HG03575 (cell line): ENCODE data around the gene CPTP.
"Not testable (repeated sequence)": the region's sequence is repeated elsewhere in the genome, so short reads cannot be mapped to it uniquely, and the experiment has no call there.

Experiments
- ATAC-seq: cut with Tn5 transposase; IDR thresholded peaks from one replicate; pipeline ENCODE4 v1.9.1; 2021; ENCODE audit not compliant: unreplicated experiment, insufficient number of reproducible peaks, low FRiP score; ENCODE audit errors: extremely low read depth

The CPTP gene

DNA sequence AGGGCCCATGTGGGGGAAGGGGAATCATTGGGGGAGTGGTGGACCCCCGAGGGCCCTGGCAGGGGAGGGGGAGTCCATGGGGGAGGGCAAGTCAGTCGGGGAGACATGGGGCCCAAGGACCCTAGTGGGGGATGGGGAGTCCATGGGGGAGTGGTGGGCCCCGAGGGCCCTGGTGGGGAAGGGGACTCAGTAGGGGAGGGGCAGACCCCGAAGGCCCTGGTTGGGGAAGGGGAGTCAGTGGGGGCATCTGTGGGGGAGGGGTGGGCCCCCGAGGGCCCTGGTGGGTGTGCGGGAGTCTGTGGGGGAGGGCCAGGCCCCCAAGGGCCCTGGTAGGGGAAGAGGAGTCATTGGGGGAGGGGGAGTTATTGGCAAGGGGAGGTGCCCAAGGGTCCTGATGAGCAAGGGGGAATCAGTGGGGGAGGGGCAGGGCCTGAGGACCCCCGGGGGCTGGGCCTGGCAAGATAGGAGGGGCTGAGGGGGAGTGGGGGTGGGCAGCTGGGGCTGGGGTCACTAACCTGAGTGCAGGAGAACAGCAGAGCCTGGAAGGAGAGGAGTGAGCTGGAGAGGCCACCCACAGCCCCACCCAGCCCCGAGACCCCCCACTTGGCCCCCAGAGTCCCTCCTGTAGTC, 31.7 kb downstream of the CPTP start:
- no peak for ATAC-seq

DNA sequence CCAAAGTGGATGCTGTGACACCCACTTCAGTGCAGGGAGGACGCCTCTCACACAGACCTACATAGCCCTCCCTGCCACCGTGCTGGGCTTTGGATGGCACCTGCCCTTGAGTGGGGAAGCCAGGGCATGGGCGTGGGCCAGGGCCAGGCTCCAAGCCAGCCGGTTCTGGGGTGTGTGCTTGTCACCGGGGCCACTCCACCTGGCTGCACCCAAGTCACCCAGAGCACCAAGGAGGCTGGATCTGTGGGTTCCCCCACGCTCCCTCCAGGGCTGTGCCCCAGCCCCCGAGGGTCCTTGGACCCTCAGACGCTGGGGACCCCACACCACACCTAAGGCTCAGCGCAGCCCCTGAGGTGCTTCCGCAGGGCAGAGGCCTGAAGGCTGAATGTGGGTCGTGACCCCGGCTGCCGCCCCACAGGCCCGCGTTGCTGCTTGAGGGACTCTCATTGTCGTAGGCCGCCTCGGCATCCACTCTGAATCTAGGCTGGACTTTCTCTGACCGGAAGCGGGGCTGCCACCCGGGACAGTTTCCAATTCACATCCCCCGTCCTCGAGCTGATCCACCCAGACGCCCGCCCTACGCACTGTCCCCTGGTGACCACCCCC, 32.3 kb downstream of the CPTP start:
- ATAC-seq: no peak

DNA sequence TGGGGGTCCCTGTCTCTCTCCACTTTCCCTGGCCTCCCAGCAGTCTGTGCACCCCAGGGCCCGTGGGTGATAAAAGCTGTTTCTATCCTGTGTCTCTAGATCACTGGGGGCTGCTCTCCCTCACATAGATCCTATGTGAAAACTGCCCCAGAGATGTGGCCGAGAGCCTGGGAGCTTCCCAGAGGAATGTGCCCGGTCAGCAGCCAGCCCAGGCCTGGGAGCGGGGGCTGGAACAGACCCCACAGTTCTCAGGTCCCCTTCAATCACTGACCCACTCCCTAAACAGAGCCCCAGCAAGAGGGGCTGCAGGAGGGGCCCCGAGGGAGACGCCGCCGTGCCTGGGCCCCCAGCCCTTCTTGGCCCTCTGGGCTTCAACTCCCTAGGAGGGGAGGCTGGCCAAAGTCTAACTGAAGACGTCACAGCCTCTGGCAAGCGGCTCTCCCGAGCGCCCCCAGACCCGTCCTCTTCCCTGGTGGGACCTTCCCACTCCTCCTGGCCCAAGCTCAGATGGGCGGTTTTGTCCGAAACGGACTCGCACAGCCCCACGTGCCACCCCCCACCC, 33.4 kb downstream of the CPTP start:
- no peak for ATAC-seq

DNA sequence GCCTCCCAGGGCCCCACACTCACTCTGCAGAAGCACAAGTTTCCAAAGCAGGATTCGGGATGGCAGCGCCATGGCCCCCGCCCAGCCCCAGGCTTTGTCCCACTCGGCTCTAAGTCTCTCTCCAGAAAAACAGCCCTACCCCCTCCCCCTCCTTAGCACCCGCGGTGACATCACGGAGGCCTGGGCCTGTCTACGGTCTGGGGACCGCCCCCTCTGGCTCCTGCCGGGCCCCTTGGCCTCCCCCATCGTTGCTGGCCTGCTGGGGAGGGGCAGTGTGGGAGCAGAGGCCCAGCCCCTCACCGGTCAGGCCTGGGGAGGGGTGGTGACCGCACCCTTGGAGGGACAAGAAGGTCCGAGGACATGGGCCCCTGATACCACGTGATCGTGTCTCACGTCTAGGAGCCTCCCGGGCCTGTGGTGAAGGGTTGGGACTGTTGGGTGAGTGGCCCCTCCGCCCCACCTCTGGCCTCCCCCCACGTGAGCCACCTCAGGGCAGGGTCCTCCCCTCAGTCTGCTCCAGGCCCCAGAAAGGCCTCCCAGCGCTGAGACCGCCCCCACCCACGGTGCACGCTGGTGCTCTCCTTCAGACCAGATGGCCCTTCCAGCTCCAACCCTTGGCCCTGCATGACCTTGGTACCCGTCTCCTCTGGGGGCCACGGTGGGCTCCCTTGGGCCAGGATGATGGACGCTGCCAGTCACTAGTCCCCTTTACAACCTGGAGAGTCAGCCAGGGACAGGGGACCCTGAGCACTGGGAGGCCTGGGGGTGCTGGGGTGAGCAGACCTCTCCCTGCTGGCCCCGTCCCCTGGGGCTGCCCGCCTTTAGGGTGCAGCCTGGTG, 34.0 kb downstream of the CPTP start, which contains the start of gene MXRA8:
Gene MXRA8, minus strand, starts transcription at position 123 of the 839 bp plus-strand sequence. Its CDS starts 51 bp downstream, at position 72.
- no peak for ATAC-seq

DNA sequence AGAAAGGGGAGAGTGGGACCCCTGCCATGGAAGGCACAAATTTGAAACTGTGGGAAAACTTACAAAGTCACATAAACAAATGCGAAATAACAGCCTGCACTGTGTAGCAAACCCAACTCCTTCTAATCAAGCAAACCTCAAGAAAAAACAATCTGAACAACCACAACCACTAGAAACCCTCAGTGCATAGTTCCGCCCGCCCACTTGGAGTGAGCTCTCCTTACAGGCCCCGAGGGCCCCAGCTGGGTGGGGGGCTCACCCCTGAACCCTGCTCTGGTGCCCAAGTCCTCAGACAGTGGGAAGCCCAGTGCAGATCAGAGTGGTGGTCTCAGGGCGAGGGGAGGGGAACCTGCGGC, 34.7 kb downstream of the CPTP start:
- no peak for ATAC-seq

DNA sequence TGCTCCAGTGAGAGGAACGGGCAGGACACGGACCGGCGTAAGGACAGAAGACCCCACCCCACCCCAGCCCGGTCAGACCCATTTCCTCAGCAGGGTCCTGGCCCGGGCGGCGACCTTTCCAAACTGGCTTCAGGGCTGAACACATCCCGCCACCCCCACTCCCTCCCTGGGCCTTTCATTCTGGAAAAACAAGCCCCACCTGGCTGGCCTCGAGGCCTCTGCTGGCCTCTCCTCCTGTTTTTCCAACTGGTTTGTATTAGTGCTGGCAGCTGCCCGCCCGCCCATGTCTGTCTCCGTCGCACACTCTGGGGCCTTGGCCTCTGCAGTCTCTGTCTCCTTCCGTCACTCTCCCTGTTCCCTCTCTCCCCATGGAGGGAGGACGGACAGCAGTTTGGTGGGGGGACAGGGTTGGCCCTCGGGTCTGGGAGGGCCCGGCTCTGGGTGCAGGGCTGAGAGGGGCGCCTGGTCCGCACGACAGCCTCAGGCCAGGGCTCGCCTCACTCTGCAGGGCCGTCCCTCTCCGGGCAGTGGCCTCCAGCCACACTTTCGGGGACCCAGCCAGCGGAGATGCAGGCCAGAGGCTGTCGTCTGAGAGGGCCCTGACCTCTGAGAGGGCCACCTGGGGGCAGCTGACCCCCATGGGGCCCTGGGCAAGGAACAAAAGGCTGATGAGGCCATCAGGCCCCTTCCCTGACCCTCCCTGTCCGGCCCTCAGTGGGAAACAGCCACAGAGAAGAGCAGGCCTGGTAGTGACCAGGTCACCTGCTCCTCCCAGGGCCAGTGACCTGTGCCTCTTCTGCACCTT, 35.3 kb downstream of the CPTP start:
- ATAC-seq: no peak

DNA sequence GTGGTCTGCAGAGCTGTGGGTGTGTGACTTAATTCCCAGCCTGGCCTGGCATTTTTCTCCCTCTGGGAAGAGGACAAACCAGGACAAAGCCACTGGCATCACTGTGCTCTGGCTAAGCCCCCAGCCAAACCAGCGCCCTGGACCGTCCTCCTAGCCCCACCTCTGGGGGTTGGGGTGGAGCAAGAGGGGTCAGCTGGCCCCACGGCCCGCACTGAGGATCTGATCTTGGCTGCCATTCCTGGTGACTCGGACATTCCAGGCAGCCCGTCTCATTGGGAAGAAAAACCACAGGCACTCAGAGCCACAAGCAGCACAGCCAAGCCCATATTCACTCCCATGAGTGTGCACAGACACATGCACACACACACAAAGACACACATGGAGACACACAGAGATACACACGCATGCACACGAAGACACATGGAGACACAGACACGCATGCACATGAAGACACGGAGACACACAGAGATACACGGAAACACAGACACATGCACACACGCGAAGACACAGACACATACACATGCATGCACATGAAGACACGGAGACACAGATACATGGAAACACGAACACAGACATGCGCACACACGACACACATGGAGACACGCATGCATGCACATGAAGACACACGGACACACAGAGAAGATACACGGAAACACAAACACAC, 36.0 kb downstream of the CPTP start:
- ATAC-seq: no peak

DNA sequence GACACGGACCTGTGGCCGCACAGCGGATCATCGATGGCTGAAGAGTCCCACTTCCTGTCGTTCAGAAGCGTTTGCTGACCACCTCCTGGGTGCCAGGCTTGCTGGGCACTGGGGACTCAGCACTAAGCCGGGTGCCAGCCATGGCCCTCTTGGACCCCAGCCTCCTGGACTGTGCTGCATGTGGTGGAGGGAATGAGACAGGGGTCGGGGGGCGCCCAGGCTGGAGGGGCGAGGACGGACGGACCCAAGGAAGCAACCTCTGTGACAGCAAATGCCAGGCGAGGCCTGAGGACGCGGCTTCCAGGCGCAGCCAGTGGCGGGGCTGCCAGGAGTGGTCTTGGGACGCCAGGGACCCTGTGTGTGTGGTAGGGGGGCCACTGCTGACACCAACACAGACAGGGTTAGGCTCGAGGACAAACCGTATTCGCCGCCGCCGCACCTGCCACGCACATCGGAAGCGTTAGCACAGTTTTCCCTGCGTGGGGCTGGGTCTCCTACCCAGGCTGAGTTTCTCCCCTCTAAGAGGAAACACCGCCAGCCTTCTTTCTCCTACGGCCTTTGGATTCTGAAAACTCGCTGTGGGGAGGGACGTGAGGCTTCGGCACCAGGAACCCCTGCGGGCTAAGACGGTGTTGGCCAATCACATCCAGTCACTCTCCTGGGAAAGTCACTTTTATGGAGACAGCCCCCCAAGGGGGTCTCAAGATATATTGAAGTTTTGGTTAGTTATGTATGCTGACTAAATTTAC, 36.8 kb downstream of the CPTP start:
- no peak for ATAC-seq

DNA sequence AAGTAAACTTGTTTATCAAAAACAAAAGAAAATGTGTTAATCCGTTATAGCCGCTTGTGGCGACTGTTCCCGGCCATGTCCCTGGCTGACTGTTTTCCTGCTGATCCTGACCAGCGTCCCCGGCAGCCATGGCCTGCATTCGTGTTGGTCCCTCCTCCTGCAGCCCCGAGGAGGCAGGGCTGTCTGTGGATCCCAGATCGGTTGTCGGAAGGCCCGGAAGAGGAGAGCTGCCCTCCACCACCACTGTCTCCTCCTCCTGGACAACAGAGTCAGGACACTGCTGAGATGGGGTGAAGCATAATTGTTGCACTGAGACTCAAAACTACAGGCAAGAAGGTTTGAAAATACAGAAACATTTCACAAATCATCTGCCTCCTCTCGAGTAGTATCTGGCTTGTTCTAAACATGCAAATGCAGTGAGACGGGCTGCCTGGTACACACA, 37.4 kb downstream of the CPTP start:
- no peak for ATAC-seq

DNA sequence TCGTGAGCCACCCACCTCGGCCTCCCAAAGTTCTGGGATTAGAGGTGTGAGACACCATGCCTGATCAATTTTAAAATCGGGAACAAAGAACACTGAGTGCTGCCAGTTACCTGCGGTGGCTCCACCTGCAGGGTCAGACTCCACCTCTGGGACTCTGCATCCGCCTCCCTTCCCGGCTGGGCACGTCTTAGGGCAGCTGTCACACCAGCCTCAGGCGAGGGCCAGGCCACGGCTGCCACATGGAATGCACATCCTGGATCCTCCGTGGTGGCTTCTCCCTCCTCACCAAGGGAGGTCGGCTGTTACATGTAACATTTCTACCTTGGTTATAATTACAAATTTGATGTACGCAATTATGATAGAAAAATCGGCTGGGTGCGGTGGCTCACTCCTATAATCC, 39.7 kb downstream of the CPTP start:
- ATAC-seq: no peak

DNA sequence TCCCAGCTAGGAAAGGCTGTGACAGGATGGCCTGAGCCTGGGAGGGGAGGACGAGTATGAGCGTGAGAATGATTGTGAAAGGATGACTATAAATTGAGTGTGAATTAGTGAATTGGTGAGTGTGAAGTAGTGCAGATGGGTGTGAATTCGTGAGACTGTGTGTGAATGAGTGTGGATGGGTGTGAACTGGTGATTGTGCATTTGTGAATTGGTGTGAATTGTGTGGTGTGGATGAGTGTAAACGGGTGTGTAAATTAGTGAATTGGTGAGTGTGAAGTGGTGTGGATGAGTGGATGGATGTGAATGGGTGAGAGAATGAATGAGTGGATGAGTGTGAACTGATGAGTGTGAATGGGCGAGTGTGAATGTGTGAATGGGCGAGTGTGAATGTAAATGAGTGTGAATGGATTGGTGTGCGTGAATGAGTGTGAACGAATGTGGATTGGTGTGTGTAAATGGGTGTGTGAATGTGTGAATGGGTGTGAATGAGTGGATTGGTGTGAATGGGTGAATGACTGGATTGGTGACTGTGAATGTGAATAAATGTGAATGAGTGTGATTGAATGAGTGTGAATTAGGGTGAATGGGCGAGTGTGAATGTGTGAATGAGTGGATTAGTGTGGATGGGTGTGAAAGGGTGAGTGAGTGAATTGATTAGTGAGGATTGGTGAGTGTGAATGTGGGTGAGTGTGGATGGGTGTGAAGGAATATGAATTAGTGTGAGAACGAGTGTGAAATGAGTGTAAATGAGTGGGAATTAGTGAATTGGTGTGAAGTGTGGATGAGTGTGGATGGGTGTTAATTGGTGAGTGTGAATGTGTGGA, 41.5 kb downstream of the CPTP start:
- ATAC-seq: no peak

DNA sequence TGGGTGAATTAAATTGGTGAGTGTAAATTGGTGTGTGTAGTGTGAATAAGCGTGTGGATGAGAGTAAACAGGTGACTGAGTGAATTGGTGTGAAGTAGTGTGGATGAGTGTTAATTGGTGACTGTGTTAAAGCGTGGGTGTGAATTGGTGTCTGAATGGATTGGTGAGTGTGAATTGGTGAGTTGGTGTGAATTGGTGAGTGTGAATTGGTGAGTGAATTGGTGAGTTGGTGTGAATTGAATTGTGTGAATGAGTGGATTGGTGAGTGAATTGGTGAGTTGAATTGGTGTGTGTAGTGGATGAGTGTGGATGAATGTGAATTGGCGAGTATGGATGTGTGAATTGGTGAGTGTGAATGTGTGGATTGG, 42.1 kb downstream of the CPTP start:
- ATAC-seq: no peak

DNA sequence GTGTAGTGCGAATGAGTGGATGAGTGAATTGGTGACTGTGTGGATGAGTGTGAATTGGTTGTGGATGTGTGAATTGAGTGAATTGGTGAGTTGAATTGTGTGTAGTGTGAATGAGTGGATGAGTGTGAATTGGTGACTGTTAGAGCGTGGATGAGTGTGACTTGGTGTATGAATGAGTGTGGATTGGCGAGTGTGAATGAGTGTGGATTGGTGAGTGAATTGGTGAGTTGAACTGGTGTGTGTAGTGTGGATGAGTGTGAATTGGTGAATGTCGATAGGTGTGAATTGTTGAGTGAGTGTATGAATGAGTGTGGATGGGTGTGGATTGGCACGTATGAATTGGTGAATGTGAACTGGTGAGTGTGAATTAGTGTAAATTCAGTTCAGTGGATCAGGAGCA, 42.7 kb downstream of the CPTP start:
- no peak for ATAC-seq

DNA sequence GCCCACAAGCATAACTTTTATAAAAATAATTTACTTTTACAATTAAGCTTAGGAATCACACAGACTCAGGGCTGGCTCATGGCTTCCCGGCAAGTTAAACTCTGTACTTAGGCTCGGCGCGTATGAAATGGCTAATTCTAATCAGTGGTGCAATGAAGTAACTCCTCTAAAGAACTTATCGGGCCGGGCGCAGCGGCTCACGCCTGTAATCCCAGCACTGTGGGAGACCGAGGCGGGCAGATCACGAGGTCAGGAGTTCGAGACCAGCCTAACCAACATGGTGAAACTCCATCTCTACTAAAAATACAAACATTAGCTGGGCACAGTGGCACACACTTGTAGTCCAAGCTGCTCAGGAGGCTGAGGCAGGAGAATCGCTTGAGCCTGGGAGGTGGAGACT, 45.5 kb downstream of the CPTP start:
- not testable (repeated sequence) for ATAC-seq

DNA sequence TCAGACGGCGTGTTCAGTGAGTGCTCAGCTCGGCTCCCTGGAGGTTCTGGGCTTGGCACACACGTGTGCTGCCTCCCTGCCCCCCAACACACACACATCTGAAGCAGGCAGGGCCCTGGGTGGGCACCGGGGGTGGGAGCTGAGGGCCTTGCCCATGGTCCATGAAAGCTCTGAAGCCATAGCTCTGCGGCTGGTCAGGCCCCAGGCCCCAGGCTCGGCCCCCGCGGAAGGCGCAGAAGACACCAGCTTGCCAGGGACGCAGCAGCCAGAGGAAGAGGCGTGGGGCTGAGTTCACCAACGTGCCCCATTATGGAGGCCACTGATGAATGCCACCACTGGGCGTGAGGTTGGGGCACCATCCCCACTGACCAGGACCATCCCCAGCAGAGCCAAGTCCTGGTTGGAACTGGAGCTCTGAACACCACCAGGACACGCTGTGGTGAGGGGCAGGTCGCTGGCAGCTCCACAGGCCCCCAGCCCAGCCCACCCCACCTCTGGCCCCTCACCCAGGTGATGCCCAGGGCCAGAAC, 46.2 kb downstream of the CPTP start:
- ATAC-seq: no peak

DNA sequence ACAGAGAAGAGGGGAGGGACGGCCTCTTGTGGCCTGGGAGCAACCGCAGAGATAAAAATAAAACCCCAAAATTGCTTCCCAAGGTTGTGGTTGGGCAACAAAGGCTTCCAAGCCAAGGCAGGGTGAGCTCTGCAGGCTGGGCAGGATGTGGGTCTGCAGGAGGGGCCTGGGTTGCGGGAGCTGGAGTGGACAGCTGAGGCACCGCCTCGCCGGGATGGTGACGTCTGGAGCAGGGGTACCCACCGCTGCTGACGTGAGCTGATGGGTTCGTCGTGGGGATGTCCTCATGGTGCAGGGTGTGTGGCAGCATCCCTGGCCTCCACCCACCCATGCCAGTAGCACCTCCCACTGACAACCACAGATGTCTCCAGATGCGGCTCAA, 46.8 kb downstream of the CPTP start:
- ATAC-seq: no peak
